Activated gamma-delta T cell treated with Interleukin-2 at 50 U/mL for 16 hours (primary cell): ENCODE results near the gene IQCB1.
"Not testable (repeated sequence)": the region's sequence is repeated elsewhere in the genome, so short reads cannot be mapped to it uniquely, and the experiment has no call there.

Experiments used
- DNase-seq: peaks from one replicate; pipeline ENCODE4 v3.0.0-alpha.2; 2020

Gene IQCB1

GRCh38 chr3:121834671-121835464 lies at the start of gene IQCB1, which contains the start of gene EAF2:
Gene IQCB1, minus strand, starts transcription at chr3:121835060. Its CDS starts 6,100 bp downstream, at chr3:121828960.
Gene EAF2, plus strand, starts transcription at chr3:121835209. Its CDS starts 77 bp downstream, at chr3:121835286.
- DNase-seq: peak; percentile 92

GRCh38 chr3:121883507-121883906 lies 48.6 kb upstream of the IQCB1 start:
- DNase-seq: no peak

- DNase-seq: no peak
These were observed 43.6 kb upstream of the IQCB1 start for GRCh38 chr3:121878411-121878810.

DNA sequence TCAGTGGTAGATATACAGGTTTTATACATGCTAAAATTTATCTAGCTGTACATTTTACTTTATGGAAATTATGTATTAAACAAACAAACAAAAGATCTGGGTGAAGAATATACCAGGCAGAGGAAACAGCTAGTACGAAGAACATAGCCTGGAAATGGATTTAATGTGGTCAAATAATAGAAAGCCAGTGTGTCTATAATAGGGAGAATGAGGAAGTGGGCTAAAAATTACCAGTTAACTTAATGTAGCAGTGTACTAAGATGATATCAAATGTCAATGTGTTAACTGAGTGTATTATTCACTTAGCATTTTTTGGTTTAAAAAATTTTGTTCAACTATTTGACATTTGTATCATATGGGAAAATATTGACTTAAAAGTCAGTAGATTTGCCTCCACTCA lies 36.6 kb upstream of the IQCB1 start:
- no peak for DNase-seq

DNA sequence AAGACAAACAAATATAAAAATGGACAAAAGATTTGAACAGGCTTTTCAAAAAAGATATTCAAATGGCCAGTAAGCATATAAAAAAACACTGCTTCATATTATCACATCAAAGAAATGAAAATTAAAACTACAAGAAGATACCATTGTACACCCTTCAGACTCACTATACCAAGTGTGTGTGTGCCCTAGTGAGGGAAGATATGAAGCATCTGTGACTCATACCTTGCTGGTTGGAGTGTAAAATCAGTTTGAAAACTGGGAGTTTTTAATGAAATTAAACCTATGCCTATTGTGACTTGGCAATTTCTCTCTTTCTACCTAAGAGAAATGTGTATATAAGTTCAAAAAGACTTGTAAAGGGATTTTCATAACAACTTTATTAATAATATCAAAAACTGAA lies 35.9 kb upstream of the IQCB1 start:
- DNase-seq: no peak

GRCh38 chr3:121869736-121870135 lies 34.9 kb upstream of the IQCB1 start:
- no peak for DNase-seq

DNA sequence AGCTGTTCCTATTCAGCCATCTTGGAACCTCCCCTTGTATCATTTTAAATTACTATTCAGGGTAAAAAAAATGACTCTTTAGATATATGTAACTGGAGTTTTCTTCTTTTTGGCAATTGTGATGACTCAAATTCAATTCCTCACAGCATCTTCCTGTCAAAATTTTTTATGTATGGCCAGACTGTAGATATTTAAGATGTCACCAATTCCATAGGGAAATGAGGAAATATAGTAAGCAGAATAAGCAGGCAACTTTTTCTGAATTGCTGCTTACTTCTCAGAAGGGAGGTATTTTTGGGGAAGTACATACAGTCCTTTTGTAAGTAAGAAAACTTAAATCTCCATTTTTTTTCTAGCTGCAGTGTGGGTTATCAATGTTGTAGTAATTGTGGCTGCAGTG lies 28.9 kb upstream of the IQCB1 start:
- DNase-seq: no peak

DNA sequence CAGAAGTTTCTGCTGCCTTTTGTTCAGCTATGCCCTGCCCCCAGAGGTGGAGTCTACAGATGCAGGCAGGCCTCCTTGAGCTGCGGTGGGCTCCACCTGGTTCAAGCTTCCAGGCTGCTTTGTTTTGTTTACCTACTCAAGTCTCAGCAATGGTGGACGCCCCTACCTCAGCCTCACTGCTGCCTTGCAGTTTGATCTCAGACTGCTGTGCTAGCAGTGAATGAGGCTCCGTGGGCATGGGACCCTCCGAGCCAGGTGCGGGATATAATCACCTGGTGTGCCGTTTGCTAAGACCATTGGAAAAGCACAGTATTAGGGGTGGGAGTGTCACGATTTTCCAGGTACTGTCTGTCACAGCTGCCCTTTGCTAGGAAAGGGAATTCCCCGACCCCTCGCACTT lies 28.4 kb upstream of the IQCB1 start:
- DNase-seq: not testable (repeated sequence)

- not testable (repeated sequence) for DNase-seq
These were observed 22.9 kb upstream of the IQCB1 start for GRCh38 chr3:121857778-121858177.

GRCh38 chr3:121855555-121855954 lies 20.7 kb upstream of the IQCB1 start:
- no peak for DNase-seq

DNA sequence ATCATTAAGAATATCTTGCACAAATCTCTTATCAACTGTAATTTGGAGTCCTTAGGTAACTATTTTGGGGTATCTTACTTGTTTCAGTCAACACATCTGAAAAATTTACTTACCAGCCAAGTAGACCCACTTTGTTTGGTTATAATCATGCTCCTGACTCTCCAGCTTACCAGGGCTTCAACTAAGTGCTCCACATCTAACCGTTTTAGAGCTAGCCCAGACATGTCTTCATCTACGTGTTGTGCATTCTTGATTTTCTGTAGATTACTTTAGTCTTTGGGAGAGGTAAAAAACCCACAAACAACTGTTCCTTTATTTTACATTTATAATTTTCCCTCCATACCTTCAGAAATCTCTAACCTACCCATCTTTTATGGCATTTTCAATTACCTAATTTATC lies 17.4 kb upstream of the IQCB1 start:
- no peak for DNase-seq

DNA sequence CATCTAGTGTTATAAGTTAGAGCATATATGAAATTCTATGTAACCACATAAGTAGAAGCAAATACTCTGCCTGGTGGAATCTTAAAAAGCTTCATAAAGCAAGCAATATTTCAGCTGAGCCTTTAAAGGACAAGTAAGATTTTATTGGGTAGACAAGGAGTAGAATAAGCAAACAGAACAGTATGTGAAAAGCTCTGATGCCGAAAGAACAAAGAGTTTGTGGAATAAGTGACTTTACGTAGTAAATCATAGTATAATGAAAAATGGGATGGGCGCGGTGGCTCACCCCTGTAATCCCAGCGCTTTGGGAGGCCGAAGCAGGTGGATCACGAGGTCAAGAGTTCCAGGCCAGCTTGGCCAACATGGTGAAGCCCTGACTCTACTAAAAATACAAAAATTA lies 10.0 kb upstream of the IQCB1 start:
- no peak for DNase-seq

- DNase-seq: no peak
These were observed 5.1 kb upstream of the IQCB1 start for GRCh38 chr3:121839962-121840361.

DNA sequence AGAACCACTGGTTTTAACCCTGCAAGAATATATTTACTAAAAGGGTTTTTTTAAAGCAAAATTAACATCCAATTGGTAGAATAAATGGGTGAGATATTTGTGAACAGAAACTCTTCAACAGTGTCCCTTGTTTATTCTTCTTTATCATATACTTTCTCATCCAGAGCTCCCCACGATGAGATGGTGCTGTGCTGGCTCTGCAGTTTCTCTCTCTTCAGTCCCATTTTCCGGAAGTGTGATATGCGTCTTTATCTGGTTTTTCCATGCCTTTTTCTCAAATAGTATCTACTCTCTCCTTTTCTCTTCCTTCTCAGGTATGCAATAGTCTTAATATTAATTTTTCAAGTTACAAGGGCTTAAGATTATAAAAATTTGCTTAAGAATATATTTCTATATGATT lies 1.6 kb upstream of the IQCB1 start:
- no peak for DNase-seq

- DNase-seq: no peak
These were observed 1.2 kb upstream of the IQCB1 start for GRCh38 chr3:121836064-121836463.

GRCh38 chr3:121835465-121835801 lies 573 bp upstream of the IQCB1 start:
- DNase-seq: no peak

- no peak for DNase-seq
These were observed 646 bp downstream of the IQCB1 start for GRCh38 chr3:121834157-121834670.

DNA sequence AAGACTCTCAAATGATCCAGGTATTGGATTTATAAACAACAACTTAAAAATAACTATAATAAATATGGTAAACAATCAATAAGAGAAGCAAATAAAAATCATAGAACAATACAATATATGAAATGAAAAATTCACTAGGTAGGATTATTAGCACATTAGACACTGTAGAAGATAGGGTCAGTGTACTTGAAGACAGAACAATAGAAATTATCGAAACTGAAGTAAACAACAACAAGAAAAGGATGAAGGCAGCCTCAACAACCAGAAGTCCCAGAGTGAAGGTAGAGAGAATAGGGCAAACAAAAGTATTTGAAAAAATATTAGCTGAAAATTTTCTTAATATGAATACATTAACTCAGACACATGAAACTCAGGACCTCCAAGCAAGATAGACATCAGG lies 11.9 kb downstream of the IQCB1 start:
- DNase-seq: no peak

GRCh38 chr3:121821421-121822199 lies 13.2 kb downstream of the IQCB1 start:
- DNase-seq: no peak

- no peak for DNase-seq
These were observed 15.6 kb downstream of the IQCB1 start for GRCh38 chr3:121819236-121819635.

GRCh38 chr3:121818578-121818977 lies 16.3 kb downstream of the IQCB1 start:
- DNase-seq: no peak

- DNase-seq: no peak
These were observed 17.1 kb downstream of the IQCB1 start for GRCh38 chr3:121817753-121818152.

GRCh38 chr3:121809249-121809648 lies 25.6 kb downstream of the IQCB1 start:
- DNase-seq: no peak

GRCh38 chr3:121803771-121804320 lies 31.0 kb downstream of the IQCB1 start:
- DNase-seq: no peak
